Colon (tissue), 2 donors: Measurements from ENCODE around the gene STX2.
"Not testable (repeated sequence)": the region's sequence is repeated elsewhere in the genome, so short reads cannot be mapped to it uniquely, and the experiment has no call there.

Source experiments
- FAIRE-seq: peaks from 2 replicates; lab custom pipeline; 2012; peaks lifted over from hg19 to GRCh38; lab: Jason Lieb, UNC
- donor health status: control.
- donor health status: control.

The STX2 gene

GRCh38 chr12:130870442-130871285 lies 31.6 kb upstream of the STX2 start:
- FAIRE-seq, result no peak

DNA sequence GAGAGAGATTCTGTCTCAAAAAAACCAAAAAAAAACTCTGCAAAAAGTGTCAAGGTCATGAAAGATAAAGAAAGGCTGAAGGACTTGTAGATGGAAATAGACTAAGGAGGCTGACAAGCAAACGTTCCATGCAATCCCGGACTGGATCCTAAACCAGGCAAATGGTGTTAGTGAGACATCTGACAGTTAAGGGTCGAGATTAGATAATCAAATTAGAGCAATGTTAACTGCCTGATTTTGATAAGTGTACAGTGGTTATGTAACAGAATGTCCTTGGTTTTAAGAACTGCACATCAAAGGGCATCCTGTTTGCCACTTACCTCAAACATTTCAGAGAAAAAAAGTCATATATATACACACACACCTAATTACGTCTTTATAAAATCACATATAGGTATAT lies 29.4 kb upstream of the STX2 start:
- FAIRE-seq, result no peak

- no peak for FAIRE-seq
Measured at GRCh38 chr12:130863298-130863697, 24.2 kb upstream of the STX2 start.

DNA sequence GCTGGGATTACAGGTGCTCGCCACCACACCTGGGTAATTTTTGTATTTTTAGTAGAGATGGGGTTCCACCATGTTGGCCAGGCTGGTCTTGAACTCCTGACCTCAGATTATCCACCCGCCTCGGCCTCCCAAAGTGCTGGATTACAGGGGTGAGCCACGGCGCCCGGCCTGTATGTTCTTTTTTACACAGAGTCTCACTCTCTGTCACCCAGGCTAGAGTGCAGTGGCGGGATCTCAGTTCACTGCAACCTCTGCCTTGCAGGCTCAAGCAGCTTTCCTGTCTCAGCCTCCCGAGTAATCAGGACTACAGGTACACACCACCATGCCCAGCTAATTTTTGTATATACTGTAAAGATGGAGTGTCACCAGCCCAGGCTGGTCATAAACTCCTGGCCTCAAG lies 23.7 kb upstream of the STX2 start:
- not testable (repeated sequence) for FAIRE-seq

DNA sequence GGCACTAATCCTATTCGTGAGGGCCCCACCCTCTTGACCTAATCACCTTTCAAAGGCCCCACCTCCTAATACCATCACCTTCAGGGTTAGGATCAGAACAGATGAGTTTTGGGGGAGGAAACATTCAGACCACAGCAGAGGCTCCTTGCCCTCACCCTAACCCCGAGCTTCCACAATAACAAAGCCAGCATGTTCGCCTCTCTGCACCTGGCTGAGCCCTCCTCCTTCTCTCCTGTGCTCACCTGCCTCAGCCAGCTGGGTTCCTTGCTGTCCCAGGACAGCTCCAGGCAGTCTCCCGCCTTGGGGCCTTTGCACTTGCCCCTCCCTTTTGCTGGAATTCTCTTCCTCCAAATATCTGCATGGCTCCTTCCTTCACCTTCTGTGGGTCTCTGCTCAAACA lies 23.1 kb upstream of the STX2 start:
- FAIRE-seq, result no peak

- FAIRE-seq, result no peak
Measured at GRCh38 chr12:130860311-130860710, 21.3 kb upstream of the STX2 start.

- no peak for FAIRE-seq
Measured at GRCh38 chr12:130859161-130859560, 20.1 kb upstream of the STX2 start.

GRCh38 chr12:130858084-130858483 lies 19.0 kb upstream of the STX2 start:
- no peak for FAIRE-seq

DNA sequence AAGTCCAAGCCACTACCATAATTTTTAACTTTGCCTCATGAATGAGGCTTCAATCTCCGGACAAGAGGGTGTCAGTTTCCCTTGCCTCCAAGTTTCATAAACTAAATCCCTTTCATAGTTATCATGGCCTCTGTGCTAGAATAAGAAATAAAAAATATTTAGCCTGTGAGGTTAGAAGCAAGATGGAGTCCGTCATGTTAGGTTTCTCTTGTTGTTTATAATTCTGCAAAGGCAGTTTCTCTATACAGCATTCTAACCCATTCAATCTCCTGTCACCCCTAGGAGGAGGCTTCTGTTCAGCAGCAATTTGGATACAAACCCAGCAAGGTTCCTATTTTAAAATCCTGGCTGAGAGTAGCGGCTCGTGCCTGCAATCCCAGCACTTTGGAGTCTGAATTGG lies 17.0 kb upstream of the STX2 start:
- no peak for FAIRE-seq

- FAIRE-seq, result no peak
Measured at GRCh38 chr12:130850418-130851021, 11.5 kb upstream of the STX2 start.

- FAIRE-seq, result no peak
Measured at GRCh38 chr12:130849561-130850417, 10.7 kb upstream of the STX2 start.

- FAIRE-seq, result not testable (repeated sequence)
Measured at GRCh38 chr12:130848785-130849305, 9.8 kb upstream of the STX2 start.

DNA sequence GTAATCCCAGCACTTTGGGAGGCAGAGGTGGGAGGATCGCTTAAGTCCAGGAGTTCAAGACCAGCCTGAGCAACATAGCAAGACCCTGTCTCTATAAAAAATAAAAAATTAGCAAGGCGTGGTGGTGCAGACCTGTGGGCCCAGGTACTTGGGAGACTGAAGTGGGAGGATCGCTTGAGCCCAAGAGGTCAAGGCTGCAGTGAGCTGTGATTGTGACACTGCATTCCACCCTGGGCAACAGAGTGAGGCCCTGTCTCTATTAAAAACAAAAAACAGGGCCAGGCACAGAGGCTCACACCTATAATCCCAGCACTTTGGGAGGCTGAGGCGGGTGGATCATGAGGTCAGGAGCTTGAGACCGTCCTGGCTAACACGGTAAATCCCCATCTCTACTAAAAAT lies 9.1 kb upstream of the STX2 start:
- not testable (repeated sequence) for FAIRE-seq

DNA sequence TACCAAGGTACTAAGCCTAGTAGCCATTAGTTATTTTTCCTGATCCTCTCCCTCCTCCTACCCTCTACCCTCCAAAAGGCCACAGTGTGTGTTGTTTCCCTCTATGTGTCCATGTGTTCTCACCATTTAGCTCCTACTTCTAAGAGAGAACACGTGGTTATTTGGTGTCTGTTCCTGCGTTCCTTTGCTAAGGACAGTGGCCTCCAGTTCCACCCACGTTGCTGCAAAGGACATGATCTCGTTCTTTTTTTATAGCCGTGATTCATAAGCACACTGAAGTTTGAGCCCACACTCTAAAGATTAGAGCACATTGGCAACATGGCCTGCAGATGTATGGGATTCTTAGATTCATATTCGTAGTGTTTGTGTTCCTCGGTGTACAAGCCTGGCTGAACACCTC lies 8.1 kb upstream of the STX2 start:
- no peak for FAIRE-seq

DNA sequence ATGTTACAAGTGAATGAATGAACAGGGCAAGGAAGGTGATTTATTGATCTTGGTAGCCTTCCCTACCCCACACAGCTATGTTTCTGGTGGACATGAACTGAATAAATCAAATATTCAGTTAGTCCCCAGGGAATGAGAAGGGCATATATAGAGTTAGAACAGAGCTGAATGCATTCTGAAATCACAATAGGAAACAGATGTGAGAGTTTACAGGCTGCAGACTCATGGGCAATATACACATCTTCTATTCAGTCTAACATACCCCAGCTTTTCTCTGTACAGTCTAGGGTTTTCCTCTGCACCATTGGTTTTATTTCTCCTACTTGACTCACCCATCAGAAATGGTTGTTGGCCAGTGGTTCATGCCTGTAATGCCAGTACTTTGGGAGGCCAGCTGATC lies 7.3 kb upstream of the STX2 start:
- no peak for FAIRE-seq

- no peak for FAIRE-seq
Measured at GRCh38 chr12:130839770-130840404, 837 bp upstream of the STX2 start.

DNA sequence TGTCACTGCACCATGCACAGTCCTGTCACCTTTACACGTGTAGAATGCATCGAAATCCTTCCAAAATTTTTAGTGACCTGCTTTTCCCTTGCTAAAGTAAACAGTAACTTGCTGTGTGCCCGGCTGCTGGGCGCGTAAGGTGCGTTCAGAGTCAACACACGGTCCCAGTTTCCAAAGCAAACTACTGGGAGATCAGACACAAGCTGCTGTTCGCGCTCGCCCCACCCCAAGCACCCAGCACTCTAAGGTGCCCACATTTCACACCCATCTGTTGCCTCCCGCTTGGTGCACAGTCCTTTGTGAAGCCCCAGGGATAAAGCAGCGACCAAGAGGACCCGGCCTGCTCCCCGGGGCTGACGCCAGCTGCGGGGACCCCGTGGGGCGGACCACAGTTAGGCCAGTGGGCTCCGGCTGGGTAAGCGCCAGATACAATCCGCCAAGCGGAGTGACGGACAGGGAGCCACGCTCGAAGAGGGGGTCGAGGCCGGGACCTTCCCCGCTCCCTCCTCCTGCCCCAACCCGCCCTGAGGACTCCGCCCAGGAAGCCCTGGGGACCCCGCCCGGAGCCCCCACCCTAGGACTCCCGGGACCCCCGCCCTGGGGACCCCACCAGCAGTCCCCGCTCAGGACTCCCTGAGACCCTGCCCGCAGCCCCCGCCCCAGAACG lies 633 bp downstream of the STX2 start:
- FAIRE-seq, result no peak

GRCh38 chr12:130835436-130835835 lies 3.6 kb downstream of the STX2 start:
- FAIRE-seq, result no peak

GRCh38 chr12:130835011-130835410 lies 4.0 kb downstream of the STX2 start:
- no peak for FAIRE-seq

DNA sequence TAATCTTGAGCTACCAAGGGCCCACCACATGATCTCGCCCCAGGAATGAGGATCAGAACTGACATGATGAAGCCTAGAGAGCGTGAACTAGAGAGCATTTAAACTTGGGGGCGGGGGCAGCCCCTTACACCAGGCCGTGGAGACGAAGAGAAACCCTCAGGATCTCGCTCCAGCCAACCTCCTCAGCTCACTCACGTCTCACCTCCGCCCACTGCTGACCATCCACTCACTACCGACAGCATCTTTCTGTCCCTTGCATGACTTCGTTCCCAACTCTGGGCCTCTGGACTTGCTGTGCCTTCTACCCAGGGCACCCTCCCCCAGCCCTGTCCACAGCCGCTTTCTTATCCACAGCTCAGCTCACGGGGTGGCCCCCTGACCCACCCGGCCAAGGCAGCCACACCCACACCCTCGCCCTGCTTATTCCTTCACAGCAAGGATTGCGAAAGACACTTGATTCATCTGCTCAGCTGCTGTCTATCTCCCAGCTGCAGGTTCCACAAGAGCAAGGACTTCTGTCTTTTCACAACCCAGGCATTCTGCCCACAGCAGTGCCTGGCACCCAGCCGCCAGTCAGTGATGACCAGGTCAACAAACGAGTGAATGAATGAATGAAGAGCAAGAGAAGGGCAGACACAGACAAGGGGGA lies 6.4 kb downstream of the STX2 start:
- FAIRE-seq, result no peak

DNA sequence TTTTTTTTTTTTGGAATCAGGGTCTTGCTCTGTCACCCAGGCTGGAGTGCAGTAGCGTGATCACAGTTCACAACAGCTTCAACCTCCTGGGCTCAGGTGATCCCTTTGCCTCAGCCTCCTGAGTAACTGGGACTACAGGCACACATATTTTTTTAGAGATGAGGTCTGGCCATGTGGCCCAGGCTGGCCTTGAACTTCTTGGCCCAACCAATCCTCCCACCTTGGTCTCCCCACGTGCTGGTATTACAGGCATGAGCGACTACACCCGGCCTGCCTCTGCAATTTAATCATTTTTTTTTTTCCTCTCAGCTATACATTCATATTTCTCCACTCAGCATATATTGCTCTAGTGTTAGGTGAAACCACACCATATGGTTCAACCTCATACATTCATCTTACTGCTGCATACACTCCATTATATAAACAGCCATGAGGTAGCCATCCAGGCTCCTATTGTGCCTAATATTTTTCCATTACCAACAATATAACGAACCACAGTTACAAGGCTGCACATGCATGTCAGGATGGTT lies 7.1 kb downstream of the STX2 start:
- no peak for FAIRE-seq
